SK-N-SH (cell line): ENCODE measurements around the gene TSBP1.
"Not testable (repeated sequence)": the region's sequence is repeated elsewhere in the genome, so short reads cannot be mapped to it uniquely, and the experiment has no call there.

ENCODE experiments used
- MXI1 ChIP-seq: IDR thresholded peaks from 2 replicates; pipeline ENCODE4 v1.6.1; 2012; ENCODE audit warnings: mild to moderate bottlenecking, low read depth, low read length, improper control_type of control experiment
- TF ChIP-seq, protein P1 (sequence below): fragments of 200-600 bp; sonication (generic); IDR thresholded peaks from 2 replicates; pipeline ENCODE4 v1.6.1; 2017; ENCODE audit warnings: antibody characterized with exemption, mild to moderate bottlenecking, moderate library complexity
- TF ChIP-seq, protein P2 (sequence below): IDR thresholded peaks from 2 replicates; pipeline ENCODE4 v1.4.0; 2012; ENCODE audit warnings: low read depth
- TF ChIP-seq, protein P3 (sequence below): fragments of 150-350 bp; IDR thresholded peaks from 2 replicates; pipeline ENCODE4 v1.6.1; 2017; ENCODE audit warnings: antibody characterized with exemption, low read length, low read depth, borderline replicate concordance

DNA sequence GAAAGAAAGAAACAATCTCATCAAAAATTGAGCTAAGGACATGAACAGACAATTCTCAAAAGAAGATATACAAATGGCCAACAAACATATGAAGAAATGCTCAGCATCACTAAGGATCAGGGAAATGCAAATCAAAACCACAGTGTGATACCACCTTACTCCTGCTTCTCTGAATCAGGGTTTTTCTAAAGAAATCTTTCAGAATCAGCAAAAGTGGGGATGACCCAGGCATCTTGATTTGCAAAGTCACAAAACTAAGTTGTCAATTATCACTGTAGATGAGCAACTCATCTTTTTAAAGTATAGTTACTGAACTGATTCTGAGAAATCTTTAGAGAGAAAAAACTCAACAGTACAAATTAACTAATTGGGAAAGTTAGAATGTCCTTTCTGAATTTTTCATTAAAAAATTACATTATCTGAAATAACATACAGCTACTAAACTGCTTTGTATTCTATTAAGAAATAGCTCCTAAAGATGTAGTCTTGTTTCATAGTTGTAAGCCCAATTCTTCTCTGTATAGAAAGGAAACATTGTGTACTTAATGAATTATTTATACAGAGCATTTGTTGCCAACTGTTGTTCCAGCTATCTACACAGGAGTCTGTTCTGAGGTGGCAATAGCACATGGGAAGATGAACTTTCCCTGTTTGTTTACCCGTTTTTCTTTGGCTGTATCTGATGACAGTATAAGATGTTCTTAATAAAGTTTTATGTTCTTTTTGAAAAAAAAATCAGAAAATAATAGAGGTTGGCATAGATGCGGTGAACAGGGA is 97.7 kb downstream of the TSBP1 start:
- TF ChIP-seq, protein P1, sequence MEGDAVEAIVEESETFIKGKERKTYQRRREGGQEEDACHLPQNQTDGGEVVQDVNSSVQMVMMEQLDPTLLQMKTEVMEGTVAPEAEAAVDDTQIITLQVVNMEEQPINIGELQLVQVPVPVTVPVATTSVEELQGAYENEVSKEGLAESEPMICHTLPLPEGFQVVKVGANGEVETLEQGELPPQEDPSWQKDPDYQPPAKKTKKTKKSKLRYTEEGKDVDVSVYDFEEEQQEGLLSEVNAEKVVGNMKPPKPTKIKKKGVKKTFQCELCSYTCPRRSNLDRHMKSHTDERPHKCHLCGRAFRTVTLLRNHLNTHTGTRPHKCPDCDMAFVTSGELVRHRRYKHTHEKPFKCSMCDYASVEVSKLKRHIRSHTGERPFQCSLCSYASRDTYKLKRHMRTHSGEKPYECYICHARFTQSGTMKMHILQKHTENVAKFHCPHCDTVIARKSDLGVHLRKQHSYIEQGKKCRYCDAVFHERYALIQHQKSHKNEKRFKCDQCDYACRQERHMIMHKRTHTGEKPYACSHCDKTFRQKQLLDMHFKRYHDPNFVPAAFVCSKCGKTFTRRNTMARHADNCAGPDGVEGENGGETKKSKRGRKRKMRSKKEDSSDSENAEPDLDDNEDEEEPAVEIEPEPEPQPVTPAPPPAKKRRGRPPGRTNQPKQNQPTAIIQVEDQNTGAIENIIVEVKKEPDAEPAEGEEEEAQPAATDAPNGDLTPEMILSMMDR, result not testable (repeated sequence)
- not testable (repeated sequence) for TF ChIP-seq MXI1
- TF ChIP-seq, protein P2, sequence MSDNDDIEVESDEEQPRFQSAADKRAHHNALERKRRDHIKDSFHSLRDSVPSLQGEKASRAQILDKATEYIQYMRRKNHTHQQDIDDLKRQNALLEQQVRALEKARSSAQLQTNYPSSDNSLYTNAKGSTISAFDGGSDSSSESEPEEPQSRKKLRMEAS, result not testable (repeated sequence)
- TF ChIP-seq, protein P3, sequence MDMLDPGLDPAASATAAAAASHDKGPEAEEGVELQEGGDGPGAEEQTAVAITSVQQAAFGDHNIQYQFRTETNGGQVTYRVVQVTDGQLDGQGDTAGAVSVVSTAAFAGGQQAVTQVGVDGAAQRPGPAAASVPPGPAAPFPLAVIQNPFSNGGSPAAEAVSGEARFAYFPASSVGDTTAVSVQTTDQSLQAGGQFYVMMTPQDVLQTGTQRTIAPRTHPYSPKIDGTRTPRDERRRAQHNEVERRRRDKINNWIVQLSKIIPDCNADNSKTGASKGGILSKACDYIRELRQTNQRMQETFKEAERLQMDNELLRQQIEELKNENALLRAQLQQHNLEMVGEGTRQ, result not testable (repeated sequence)
